Left hindlimb (tissue), 1 donor: Measurements from ENCODE around the gene GPRC5D.

Experiments used
- DNase-seq: peaks from one replicate; pipeline ENCODE4 v3.0.0-alpha.2; 2018

The GPRC5D gene

GRCh38 chr12:12903642-12904609 is 48.0 kb downstream of the GPRC5D start:
- no peak for DNase-seq

GRCh38 chr12:12902036-12902435 is 49.9 kb downstream of the GPRC5D start:
- no peak for DNase-seq

- DNase-seq = no peak
Observed at GRCh38 chr12:12901158-12901791, 50.7 kb downstream of the GPRC5D start.

GRCh38 chr12:12900786-12901157 is 51.2 kb downstream of the GPRC5D start:
- DNase-seq = no peak

- DNase-seq = no peak
Observed at GRCh38 chr12:12899530-12900380, 52.2 kb downstream of the GPRC5D start.

GRCh38 chr12:12898911-12899511 is 53.0 kb downstream of the GPRC5D start:
- no peak for DNase-seq

GRCh38 chr12:12898136-12898717 is 53.7 kb downstream of the GPRC5D start:
- no peak for DNase-seq

GRCh38 chr12:12897302-12897701 is 54.7 kb downstream of the GPRC5D start:
- DNase-seq = no peak

- no peak for DNase-seq
Observed at GRCh38 chr12:12896260-12896659, 55.7 kb downstream of the GPRC5D start.

- DNase-seq = no peak
Observed at GRCh38 chr12:12893438-12893837, 58.5 kb downstream of the GPRC5D start.

GRCh38 chr12:12892681-12893141 is 59.3 kb downstream of the GPRC5D start:
- DNase-seq = no peak

GRCh38 chr12:12891881-12892355 is 60.1 kb downstream of the GPRC5D start:
- DNase-seq = no peak

GRCh38 chr12:12891080-12891880 is 60.7 kb downstream of the GPRC5D start, which contains the start of gene GPRC5A:
Gene GPRC5A, plus strand, starts transcription at chr12:12891562. Its CDS starts 16,688 bp downstream, at chr12:12908250.
- peak; percentile 89 for DNase-seq
